Body of pancreas (tissue), 4 donors: ENCODE measurements around the gene PSMB1.

Experiments
- POLR2A ChIP-seq, 3 donors: fragments of 450-650 bp; IDR thresholded peaks; one replicate each; pipeline ENCODE4 v1.6.1; 2016; ENCODE audit warnings: antibody characterized with exemption in 3 of 3, mild to moderate bottlenecking in 2 of 3
- TF ChIP-seq, protein P1 (sequence below), 7 experiments: fragments of 450-650 bp in 4 of 7; fragments of 200-600 bp in 3 of 7; sonication (generic) in 3 of 7; IDR thresholded peaks; one replicate each; pipeline ENCODE4 v1.5.1; 2016 to 2019; ENCODE audit warnings: antibody characterized with exemption in 7 of 7

DNA sequence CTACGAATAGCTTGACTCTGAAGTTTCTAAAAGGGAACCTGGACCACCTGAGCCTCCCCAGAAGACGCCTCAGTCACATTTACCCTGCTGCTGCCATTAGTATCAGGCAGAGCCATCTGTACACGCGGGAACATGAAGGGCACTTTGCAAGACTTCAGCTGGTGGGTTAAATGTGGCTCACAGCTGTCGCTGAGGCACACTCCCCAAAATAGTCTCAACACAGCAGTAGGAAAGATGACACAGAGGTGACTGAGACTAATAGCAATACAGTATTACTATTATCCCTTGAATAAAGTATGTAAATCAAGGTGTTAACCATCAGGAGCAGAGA lies 29.0 kb downstream of the PSMB1 start:
- TF ChIP-seq, protein P1, sequence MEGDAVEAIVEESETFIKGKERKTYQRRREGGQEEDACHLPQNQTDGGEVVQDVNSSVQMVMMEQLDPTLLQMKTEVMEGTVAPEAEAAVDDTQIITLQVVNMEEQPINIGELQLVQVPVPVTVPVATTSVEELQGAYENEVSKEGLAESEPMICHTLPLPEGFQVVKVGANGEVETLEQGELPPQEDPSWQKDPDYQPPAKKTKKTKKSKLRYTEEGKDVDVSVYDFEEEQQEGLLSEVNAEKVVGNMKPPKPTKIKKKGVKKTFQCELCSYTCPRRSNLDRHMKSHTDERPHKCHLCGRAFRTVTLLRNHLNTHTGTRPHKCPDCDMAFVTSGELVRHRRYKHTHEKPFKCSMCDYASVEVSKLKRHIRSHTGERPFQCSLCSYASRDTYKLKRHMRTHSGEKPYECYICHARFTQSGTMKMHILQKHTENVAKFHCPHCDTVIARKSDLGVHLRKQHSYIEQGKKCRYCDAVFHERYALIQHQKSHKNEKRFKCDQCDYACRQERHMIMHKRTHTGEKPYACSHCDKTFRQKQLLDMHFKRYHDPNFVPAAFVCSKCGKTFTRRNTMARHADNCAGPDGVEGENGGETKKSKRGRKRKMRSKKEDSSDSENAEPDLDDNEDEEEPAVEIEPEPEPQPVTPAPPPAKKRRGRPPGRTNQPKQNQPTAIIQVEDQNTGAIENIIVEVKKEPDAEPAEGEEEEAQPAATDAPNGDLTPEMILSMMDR (IDR thresholded peaks at IDR 0.05) = no peak
- no peak for TF ChIP-seq POLR2A (IDR thresholded peaks at IDR 0.05)
